Glutamatergic neuron (in vitro differentiated cells): ENCODE results near the gene IRF9. TPM values are rescaled to one million over a fixed set of nuclear protein-coding genes. Genes with fewer than 3 reads are reported as not detected.

Experiments used
- DNase-seq: peaks from one replicate; pipeline ENCODE4 v3.0.0; 2022
- H3K27ac Mint-ChIP-seq: one replicate; pipeline ENCODE4 v1.8.0; 2020; ENCODE audit warnings: mild to moderate bottlenecking, mixed read lengths, inconsistent platforms; ENCODE audit not compliant: unreplicated experiment
- H3K27me3 Mint-ChIP-seq: one replicate; pipeline ENCODE4 v1.8.0; 2020; ENCODE audit warnings: mild to moderate bottlenecking, moderate library complexity, mixed read lengths, inconsistent platforms; ENCODE audit not compliant: unreplicated experiment
- H3K36me3 Mint-ChIP-seq: one replicate; pipeline ENCODE4 v1.8.0; 2020; ENCODE audit warnings: mild to moderate bottlenecking, mixed read lengths, inconsistent platforms; ENCODE audit not compliant: unreplicated experiment
- H3K4me1 Mint-ChIP-seq: one replicate; pipeline ENCODE4 v1.8.0; 2020; ENCODE audit warnings: mild to moderate bottlenecking, low read depth, mixed read lengths, inconsistent platforms; ENCODE audit not compliant: unreplicated experiment
- H3K4me3 Mint-ChIP-seq: one replicate; pipeline ENCODE4 v1.8.0; 2020; ENCODE audit warnings: mild to moderate bottlenecking, mixed read lengths, inconsistent platforms; ENCODE audit not compliant: unreplicated experiment
- H3K9me3 Mint-ChIP-seq: one replicate; pipeline ENCODE4 v1.8.0; 2020; ENCODE audit warnings: mild to moderate bottlenecking, moderate library complexity, mixed read lengths, inconsistent platforms; ENCODE audit not compliant: unreplicated experiment
- total RNA-seq: library from RNA; stranded (reverse); fragmentation: NEBNext Ultra II Directional; extraction: Animal tissue kit (Norgen Biotek cat#: 25700); gene quantifications from one replicate; pipeline ENCODE4 v1.2.1, GENCODE V29; 2021; ENCODE audit not compliant: unreplicated experiment
- TF ChIP-seq, protein P1 (sequence below): fragments of 200-600 bp; sonication (generic); IDR thresholded peaks from one replicate; pipeline ENCODE4 v1.5.0; 2021; ENCODE audit not compliant: partially characterized antibody, unreplicated experiment

The IRF9 gene
- total RNA-seq, 1 donor from 2014 or later = 31.0 TPM

GRCh38 chr14:24204163-24205146, 43.4 kb downstream of the IRF9 start:
- no peak for DNase-seq
- H3K9me3 Mint-ChIP-seq = peaks cover 4% of the 10 kb centered on the region
- H3K4me1 Mint-ChIP-seq = peaks cover 9% of the 10 kb centered on the region
- peaks cover 8% of the 10 kb centered on the region for H3K27me3 Mint-ChIP-seq
- peaks cover 15% of the 10 kb centered on the region for H3K36me3 Mint-ChIP-seq
- TF ChIP-seq, protein P1, sequence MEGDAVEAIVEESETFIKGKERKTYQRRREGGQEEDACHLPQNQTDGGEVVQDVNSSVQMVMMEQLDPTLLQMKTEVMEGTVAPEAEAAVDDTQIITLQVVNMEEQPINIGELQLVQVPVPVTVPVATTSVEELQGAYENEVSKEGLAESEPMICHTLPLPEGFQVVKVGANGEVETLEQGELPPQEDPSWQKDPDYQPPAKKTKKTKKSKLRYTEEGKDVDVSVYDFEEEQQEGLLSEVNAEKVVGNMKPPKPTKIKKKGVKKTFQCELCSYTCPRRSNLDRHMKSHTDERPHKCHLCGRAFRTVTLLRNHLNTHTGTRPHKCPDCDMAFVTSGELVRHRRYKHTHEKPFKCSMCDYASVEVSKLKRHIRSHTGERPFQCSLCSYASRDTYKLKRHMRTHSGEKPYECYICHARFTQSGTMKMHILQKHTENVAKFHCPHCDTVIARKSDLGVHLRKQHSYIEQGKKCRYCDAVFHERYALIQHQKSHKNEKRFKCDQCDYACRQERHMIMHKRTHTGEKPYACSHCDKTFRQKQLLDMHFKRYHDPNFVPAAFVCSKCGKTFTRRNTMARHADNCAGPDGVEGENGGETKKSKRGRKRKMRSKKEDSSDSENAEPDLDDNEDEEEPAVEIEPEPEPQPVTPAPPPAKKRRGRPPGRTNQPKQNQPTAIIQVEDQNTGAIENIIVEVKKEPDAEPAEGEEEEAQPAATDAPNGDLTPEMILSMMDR = no peak
- peak overlapping the region; percentile 65 for H3K27ac Mint-ChIP-seq
- peak overlapping the region; percentile 37 for H3K4me3 Mint-ChIP-seq

- H3K9me3 Mint-ChIP-seq = peaks cover 8% of the 10 kb centered on the region
- TF ChIP-seq, protein P1 = no peak
- H3K27ac Mint-ChIP-seq = no peak overlapping the region
- peak overlapping the region; percentile 8 for H3K4me3 Mint-ChIP-seq
- peaks cover 15% of the 10 kb centered on the region for H3K36me3 Mint-ChIP-seq
- no peak for DNase-seq
- peaks cover 9% of the 10 kb centered on the region for H3K4me1 Mint-ChIP-seq
- H3K27me3 Mint-ChIP-seq = peaks cover 12% of the 10 kb centered on the region
Observed at GRCh38 chr14:24206260-24207103, 45.4 kb downstream of the IRF9 start.

- H3K36me3 Mint-ChIP-seq = peaks cover 15% of the 10 kb centered on the region
- H3K27me3 Mint-ChIP-seq = peaks cover 14% of the 10 kb centered on the region
- peaks cover 9% of the 10 kb centered on the region for H3K4me1 Mint-ChIP-seq
- peaks cover 8% of the 10 kb centered on the region for H3K9me3 Mint-ChIP-seq
- peak overlapping the region; percentile 8 for H3K4me3 Mint-ChIP-seq
- no peak overlapping the region for H3K27ac Mint-ChIP-seq
- DNase-seq = no peak
- TF ChIP-seq, protein P1 = no peak
Observed at GRCh38 chr14:24207104-24207551, 46.1 kb downstream of the IRF9 start.

- H3K4me3 Mint-ChIP-seq = no peak overlapping the region
- H3K27ac Mint-ChIP-seq = no peak overlapping the region
- H3K27me3 Mint-ChIP-seq = peaks cover 14% of the 10 kb centered on the region
- TF ChIP-seq, protein P1 = no peak
- no peak for DNase-seq
- H3K9me3 Mint-ChIP-seq = peaks cover 8% of the 10 kb centered on the region
- H3K4me1 Mint-ChIP-seq = peaks cover 9% of the 10 kb centered on the region
- H3K36me3 Mint-ChIP-seq = peaks cover 14% of the 10 kb centered on the region
Observed at GRCh38 chr14:24207625-24208024, 46.6 kb downstream of the IRF9 start.
